Progenitor cell of endocrine pancreas (in vitro differentiated cells): ENCODE measurements around the gene PALM3. TPM values are rescaled to one million over a fixed set of nuclear protein-coding genes. Genes with fewer than 3 reads are reported as not detected.

Experiments
- DNase-seq: peaks from one replicate; pipeline ENCODE4 v3.0.0; 2021; ENCODE audit warnings: low spot score; ENCODE audit not compliant: unreplicated experiment
- H3K27ac Mint-ChIP-seq: 2 replicates; pipeline ENCODE4 v1.8.0; 2021; ENCODE audit warnings: mild to moderate bottlenecking, moderate library complexity, mixed read lengths
- H3K27me3 Mint-ChIP-seq: 2 replicates; pipeline ENCODE4 v1.8.0; 2021; ENCODE audit warnings: mixed read lengths
- H3K36me3 Mint-ChIP-seq: 2 replicates; pipeline ENCODE4 v1.8.0; 2022; ENCODE audit warnings: mixed read lengths; ENCODE audit not compliant: insufficient read depth
- H3K4me1 Mint-ChIP-seq: 2 replicates; pipeline ENCODE4 v1.8.0; 2021; ENCODE audit warnings: low read depth, mixed read lengths
- H3K4me3 Mint-ChIP-seq: 2 replicates; pipeline ENCODE4 v1.8.0; 2021; ENCODE audit warnings: low read depth, mild to moderate bottlenecking, moderate library complexity, mixed read lengths
- H3K9me3 Mint-ChIP-seq: 2 replicates; pipeline ENCODE4 v1.8.0; 2021; ENCODE audit warnings: low read depth, mixed read lengths
- CTCF ChIP-seq: fragments of 200-600 bp; sonication (generic); IDR thresholded peaks from one replicate; pipeline ENCODE4 v1.5.0; 2021; ENCODE audit warnings: antibody characterized with exemption, mild to moderate bottlenecking; ENCODE audit not compliant: unreplicated experiment
- total RNA-seq: library from RNA; stranded (reverse); gene quantifications from 2 replicates; pipeline ENCODE4 v1.2.1, GENCODE V29; 2021

PALM3 gene
- total RNA-seq, 1 donor from 2014 or later: 5.7 TPM

- Mint-ChIP-seq H3K4me1 (peaks cover 6% of the 10 kb centered on the region), H3K9me3 (no peaks in the 10 kb centered on the region), H3K27me3 (peaks cover 52% of the 10 kb centered on the region), H3K36me3 (no peaks in the 10 kb centered on the region), H3K4me3 (no peak overlapping the region), H3K27ac (no peak overlapping the region)
- TF ChIP-seq CTCF: no peak
- no peak for DNase-seq
Observed at GRCh38 chr19:14059652-14060155, 2.2 kb downstream of the PALM3 start.

- Mint-ChIP-seq H3K9me3 (no peaks in the 10 kb centered on the region), H3K4me1 (peaks cover 6% of the 10 kb centered on the region), H3K4me3 (no peak overlapping the region), H3K36me3 (no peaks in the 10 kb centered on the region), H3K27me3 (peaks cover 58% of the 10 kb centered on the region), H3K27ac (no peak overlapping the region)
- DNase-seq: no peak
- TF ChIP-seq CTCF: peak; percentile 61
Observed at GRCh38 chr19:14059093-14059480, 2.8 kb downstream of the PALM3 start.

- Mint-ChIP-seq H3K9me3 (no peaks in the 10 kb centered on the region), H3K27me3 (peaks cover 62% of the 10 kb centered on the region), H3K36me3 (peaks cover 1% of the 10 kb centered on the region), H3K4me3 (no peak overlapping the region), H3K4me1 (peaks cover 6% of the 10 kb centered on the region), H3K27ac (no peak overlapping the region)
- no peak for TF ChIP-seq CTCF
- no peak for DNase-seq
Observed at GRCh38 chr19:14058182-14059092, 3.4 kb downstream of the PALM3 start.

- Mint-ChIP-seq H3K36me3 (peaks cover 1% of the 10 kb centered on the region), H3K27ac (no peak overlapping the region), H3K9me3 (no peaks in the 10 kb centered on the region), H3K4me1 (peaks cover 4% of the 10 kb centered on the region), H3K4me3 (peak overlapping the region; percentile 11), H3K27me3 (peaks cover 62% of the 10 kb centered on the region)
- TF ChIP-seq CTCF: no peak
- no peak for DNase-seq
Observed at GRCh38 chr19:14056741-14057356, 5.0 kb downstream of the PALM3 start.

- peaks cover under 1% of the 10 kb centered on the region for H3K4me1 Mint-ChIP-seq
- no peak for TF ChIP-seq CTCF
- no peak overlapping the region for H3K27ac Mint-ChIP-seq
- H3K27me3 Mint-ChIP-seq: peaks cover 62% of the 10 kb centered on the region
- H3K9me3 Mint-ChIP-seq: no peaks in the 10 kb centered on the region
- H3K4me3 Mint-ChIP-seq: no peak overlapping the region
- no peak for DNase-seq
- H3K36me3 Mint-ChIP-seq: peaks cover 1% of the 10 kb centered on the region
Observed at GRCh38 chr19:14056069-14056666, 5.7 kb downstream of the PALM3 start.
